PC-3 (cell line): ENCODE measurements around the gene GXYLT1. TPM values are rescaled to one million over a fixed set of nuclear protein-coding genes. Genes with fewer than 3 reads are reported as not detected.

Experiments
- ATAC-seq: fragments of 200-7000 bp; cut with Tn5 transposase; 2 replicates; pipeline ENCODE4 v1.9.1; 2020; ENCODE audit warnings: mild to moderate bottlenecking, moderate library complexity
- BruUV-seq: library from RNA; stranded (reverse); fragments of 400-500 nt; replicated peaks from 2 replicates; lab custom pipeline; 2021; lab: Mats Ljungman, UMichigan
- CTCF ChIA-PET: fragments of 300-600 bp; sonication (Branson Sonifier 250); formaldehyde crosslinking; loops from one replicate; lab custom pipeline; 2022; ENCODE audit warnings: antibody characterized with exemption; lab: Charles Lee
- POLR2A ChIA-PET: fragments of 300-600 bp; sonication (Branson Sonifier 250); formaldehyde crosslinking; loops from one replicate; lab custom pipeline; 2022; ENCODE audit warnings: antibody characterized with exemption; ENCODE audit not compliant: unreplicated experiment; lab: Charles Lee
- DNase-seq: peaks from one replicate; pipeline ENCODE4 v3.0.0-alpha.2; 2015
- H2AFZ ChIP-seq: fragments of 300-600 bp; sonication (generic); 2 replicates; pipeline ENCODE4 v1.6.0; 2016; ENCODE audit warnings: antibody characterized with exemption, low read length
- H3F3A ChIP-seq: fragments of 300-600 bp; sonication (generic); one replicate; pipeline ENCODE4 v1.6.0; 2017; ENCODE audit warnings: antibody characterized with exemption, low read length, control low read depth, mild to moderate bottlenecking; ENCODE audit not compliant: unreplicated experiment
- H3K27ac ChIP-seq: fragments of 300-600 bp; sonication (generic); 2 replicates; pipeline ENCODE4 v1.5.1; 2016; ENCODE audit warnings: mild to moderate bottlenecking, low read length
- H3K27me3 ChIP-seq: fragments of 300-600 bp; sonication (generic); 2 replicates; pipeline ENCODE4 v1.6.1; 2016; ENCODE audit warnings: low read length, mixed read lengths
- H3K36me3 ChIP-seq: fragments of 300-600 bp; sonication (generic); 2 replicates; pipeline ENCODE4 v1.6.1; 2016; ENCODE audit warnings: low read depth, mixed run types, low read length, mixed read lengths
- H3K4me1 ChIP-seq: fragments of 300-600 bp; sonication (generic); 2 replicates; pipeline ENCODE4 v1.5.1; 2016; ENCODE audit warnings: low read length; ENCODE audit not compliant: insufficient read depth
- H3K4me2 ChIP-seq: fragments of 300-600 bp; sonication (generic); 2 replicates; pipeline ENCODE4 v1.6.0; 2016; ENCODE audit warnings: low read length
- H3K4me3 ChIP-seq: fragments of 300-600 bp; sonication (generic); 2 replicates; pipeline ENCODE4 v1.5.1; 2016; ENCODE audit warnings: mild to moderate bottlenecking, low read length, mixed read lengths
- H3K79me2 ChIP-seq: fragments of 300-600 bp; sonication (generic); 2 replicates; pipeline ENCODE4 v1.6.1; 2017; ENCODE audit warnings: low read length, mixed read lengths
- H3K9ac ChIP-seq: fragments of 300-600 bp; sonication (generic); 2 replicates; pipeline ENCODE4 v1.6.0; 2016; ENCODE audit warnings: mild to moderate bottlenecking, low read length
- H3K9me2 ChIP-seq: fragments of 300-600 bp; sonication (generic); replicated peaks from 2 replicates; pipeline ENCODE4 v1.6.1; 2016; ENCODE audit warnings: mixed run types, low read length, mixed read lengths
- H3K9me3 ChIP-seq: fragments of 300-600 bp; sonication (generic); 2 replicates; pipeline ENCODE4 v1.6.1; 2016; ENCODE audit warnings: low read length, mixed read lengths
- H4K20me1 ChIP-seq: fragments of 300-600 bp; sonication (generic); 2 replicates; pipeline ENCODE4 v1.6.1; 2016; ENCODE audit warnings: low read length, mixed read lengths
- EZH2 ChIP-seq: fragments of 300-600 bp; sonication (generic); IDR thresholded peaks from one replicate; pipeline ENCODE4 v1.6.1; 2017; ENCODE audit warnings: antibody characterized with exemption, mild to moderate bottlenecking, low read length; ENCODE audit not compliant: unreplicated experiment
- EZH2phosphoT487 ChIP-seq: fragments of 300-600 bp; sonication (generic); IDR thresholded peaks from 2 replicates; pipeline ENCODE4 v1.6.1; 2018; ENCODE audit warnings: mild to moderate bottlenecking, antibody characterized with exemption, low read length, borderline replicate concordance
- intact Hi-C: fragments of 100-400 bp; cut with micrococcal nuclease; formaldehyde crosslinking; loops from 2 replicates; pipeline ENCODE4 v1.9.0; 2023
- total RNA-seq: library from RNA; depleted of rRNA; stranded (reverse); fragments of >200 nt; gene quantifications from 2 replicates; pipeline ENCODE4 v1.2.3, GENCODE V29; 2014
- TF ChIP-seq, protein P1 (sequence below): fragments of 300-600 bp; sonication (generic); conservative IDR thresholded peaks from 2 replicates; pipeline ENCODE4 v1.5.1; 2017; ENCODE audit warnings: antibody characterized with exemption, low read depth, mild to moderate bottlenecking, low read length

The GXYLT1 gene
- total RNA-seq, 1 experiment from 2014 or later: 5.1 TPM

GRCh38 chr12:42104784-42105183, 39.9 kb downstream of the GXYLT1 start:
- Histone ChIP-seq H3K79me2 (no peaks in the 10 kb centered on the region), H3K4me3 (no peak overlapping the region), H3K9me3 (no peaks in the 10 kb centered on the region), H3K4me1 (no peaks in the 10 kb centered on the region), H3F3A (no peaks in the 10 kb centered on the region), H3K9me2 (no peaks in the 10 kb centered on the region), H3K36me3 (0 out of 2 replicates have a peak, but pooled peaks cover 6% of the 10 kb centered on the region), H4K20me1 (no peaks in the 10 kb centered on the region), H2AFZ (no peak overlapping the region), H3K27ac (no peak overlapping the region), H3K9ac (no peak overlapping the region), H3K4me2 (no peak overlapping the region), H3K27me3 (no peaks in the 10 kb centered on the region)
- intact Hi-C loops: loop anchor here (1.0 to 10.0 kb wide), 2 partner anchors 80 to 840 kb away; no protein-coding TSS in a partner anchor
- ChIA-PET POLR2A (no interaction called here), CTCF (interaction anchor here (0.6 kb wide), 1 partner anchor 840 kb away, joined by 3 read pairs; no protein-coding TSS in a partner anchor)
- DNase-seq: no peak
- no TSS peak for BruUV-seq
- TF ChIP-seq EZH2 (no peak), EZH2phosphoT487 (no peak)
- TF ChIP-seq, protein P1, sequence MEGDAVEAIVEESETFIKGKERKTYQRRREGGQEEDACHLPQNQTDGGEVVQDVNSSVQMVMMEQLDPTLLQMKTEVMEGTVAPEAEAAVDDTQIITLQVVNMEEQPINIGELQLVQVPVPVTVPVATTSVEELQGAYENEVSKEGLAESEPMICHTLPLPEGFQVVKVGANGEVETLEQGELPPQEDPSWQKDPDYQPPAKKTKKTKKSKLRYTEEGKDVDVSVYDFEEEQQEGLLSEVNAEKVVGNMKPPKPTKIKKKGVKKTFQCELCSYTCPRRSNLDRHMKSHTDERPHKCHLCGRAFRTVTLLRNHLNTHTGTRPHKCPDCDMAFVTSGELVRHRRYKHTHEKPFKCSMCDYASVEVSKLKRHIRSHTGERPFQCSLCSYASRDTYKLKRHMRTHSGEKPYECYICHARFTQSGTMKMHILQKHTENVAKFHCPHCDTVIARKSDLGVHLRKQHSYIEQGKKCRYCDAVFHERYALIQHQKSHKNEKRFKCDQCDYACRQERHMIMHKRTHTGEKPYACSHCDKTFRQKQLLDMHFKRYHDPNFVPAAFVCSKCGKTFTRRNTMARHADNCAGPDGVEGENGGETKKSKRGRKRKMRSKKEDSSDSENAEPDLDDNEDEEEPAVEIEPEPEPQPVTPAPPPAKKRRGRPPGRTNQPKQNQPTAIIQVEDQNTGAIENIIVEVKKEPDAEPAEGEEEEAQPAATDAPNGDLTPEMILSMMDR: no peak
- ATAC-seq: no peak

GRCh38 chr12:42104087-42104486, 40.6 kb downstream of the GXYLT1 start:
- no TSS peak for BruUV-seq

More at GRCh38 chr12:42104087-42104486, 40.6 kb downstream of the GXYLT1 start:
- intact Hi-C loops: loop anchor here (1.0 to 10.0 kb wide), 2 partner anchors 79 to 840 kb away; no protein-coding TSS in a partner anchor
- Histone ChIP-seq H3K79me2 (no peaks in the 10 kb centered on the region), H3K4me2 (no peak overlapping the region), H3K9ac (no peak overlapping the region), H3K9me2 (no peaks in the 10 kb centered on the region), H3K4me3 (no peak overlapping the region), H4K20me1 (no peaks in the 10 kb centered on the region), H3F3A (no peaks in the 10 kb centered on the region), H3K4me1 (no peaks in the 10 kb centered on the region), H3K27ac (no peak overlapping the region), H2AFZ (no peak overlapping the region), H3K36me3 (0 out of 2 replicates have a peak, but pooled peaks cover 5% of the 10 kb centered on the region), H3K27me3 (no peaks in the 10 kb centered on the region), H3K9me3 (no peaks in the 10 kb centered on the region)
- DNase-seq (no peak), ATAC-seq (no peak)
- CTCF ChIA-PET: interaction anchor here (0.5 kb wide), 1 partner anchor 43 kb away, joined by 3 read pairs; no protein-coding TSS in a partner anchor
- TF ChIP-seq EZH2phosphoT487: no peak
- TF ChIP-seq, protein P1: peak; percentile 55; the same call in 1 of the 2 replicates
- POLR2A ChIA-PET: no interaction called here
